ENCODE data around the gene NOL8.
A peak's percentile ranks its signal among the peaks of the same experiment; 100 is the strongest.

Gene NOL8
- total RNA-seq, result 63.9 to 149 (median 123) reads per million in 9 experiments

DNA sequence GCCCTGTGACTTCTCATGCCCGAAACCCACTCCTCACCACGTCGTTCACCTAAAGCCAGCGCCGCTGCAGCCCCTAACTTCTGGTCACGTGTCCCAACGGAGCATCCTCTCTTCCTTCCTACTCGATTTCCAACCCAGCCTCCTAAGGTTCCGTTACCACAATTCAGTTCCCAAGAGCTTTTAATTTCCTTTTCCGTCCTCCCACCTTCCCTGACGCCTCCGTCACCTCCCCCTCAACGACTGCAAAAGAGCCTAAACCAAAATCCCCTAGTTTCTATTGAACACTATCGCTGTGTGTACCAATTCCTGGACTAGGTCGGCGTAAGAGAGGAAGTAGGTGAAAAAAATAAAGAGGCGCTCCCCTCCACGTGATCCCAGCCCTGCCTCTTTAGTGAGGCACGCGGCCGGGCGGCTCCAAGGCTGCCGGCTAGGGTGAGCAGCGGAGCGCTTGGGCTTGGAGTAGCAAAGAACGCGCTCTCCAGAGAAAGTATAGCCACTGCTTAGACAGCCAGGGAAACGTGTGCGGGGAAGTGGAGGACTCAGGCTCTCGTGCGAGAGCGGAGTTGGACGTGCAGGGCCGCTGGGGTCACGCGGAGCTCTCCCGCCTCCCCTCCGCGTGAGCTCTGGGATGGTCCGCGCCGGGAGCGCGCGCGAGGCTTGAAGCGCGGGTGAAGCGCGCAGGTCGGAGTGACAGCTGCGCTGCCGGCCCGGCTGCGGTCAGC lies at the start of gene NOL8, which contains the start of gene CENPP:
Gene NOL8, minus strand, starts transcription at position 82 of the 722 bp plus-strand sequence. CDS start 1,189 bp downstream, outside the sequence.
Gene CENPP, plus strand, starts transcription at position 685 of the 722 bp plus-strand sequence.
- Mint-ChIP-seq H3K27me3 (no peaks in the 10 kb centered on the region), H3K4me1 (ENCODE audit: low read depth in 2 of 2) (peaks cover 16 to 26% of the 10 kb centered on the region in 2 donors), H3K9me3 (no peaks in the 10 kb centered on the region), H3K36me3 (ENCODE audit: insufficient read depth) (peaks cover 25% of the 10 kb centered on the region), H3K27ac (peak within 1 kb of the TSS; percentile 97 to 99), H3K4me3 (peak within 1 kb of the TSS; percentile 93 to 97)
- DNase-seq (peak; percentile 76 to 81 (median 79)), ATAC-seq (replicated peaks) (peak; percentile 94)

DNA sequence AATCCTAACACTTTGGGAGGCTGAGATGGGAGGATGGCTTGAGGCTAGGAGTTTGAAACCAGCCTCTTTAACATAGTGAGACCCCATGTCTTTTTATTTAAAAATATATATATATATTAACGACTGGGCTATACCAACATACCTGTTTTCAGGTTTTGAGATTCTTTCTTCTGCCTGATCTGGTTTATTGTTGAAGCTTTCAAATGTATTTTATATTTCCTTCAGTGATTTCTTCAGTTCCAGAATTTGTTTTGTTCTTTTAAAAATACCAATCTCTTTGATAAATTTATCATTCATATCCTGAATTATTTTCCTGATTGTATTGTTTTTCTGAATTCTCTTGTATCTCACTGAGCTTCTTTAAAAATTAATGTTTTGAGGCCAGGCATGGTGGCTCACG lies 48.0 kb upstream of the NOL8 start:
- Mint-ChIP-seq H3K4me1 (ENCODE audit: low read depth in 2 of 2) (peaks cover 2 to 7% of the 10 kb centered on the region in 2 donors), H3K36me3 (ENCODE audit: insufficient read depth) (no peaks in the 10 kb centered on the region), H3K9me3 (peaks cover 2 to 9% of the 10 kb centered on the region in 2 donors), H3K27me3 (no peaks in the 10 kb centered on the region), H3K27ac (no peak overlapping the region), H3K4me3 (no peak overlapping the region)
- ATAC-seq (replicated peaks) (no peak), DNase-seq (no peak)

- Mint-ChIP-seq H3K4me3 (no peak overlapping the region), H3K4me1 (ENCODE audit: low read depth in 2 of 2) (no peaks in the 10 kb centered on the region), H3K36me3 (ENCODE audit: insufficient read depth) (no peaks in the 10 kb centered on the region), H3K27me3 (no peaks in the 10 kb centered on the region), H3K9me3 (peaks cover 2 to 9% of the 10 kb centered on the region in 2 donors), H3K27ac (no peak overlapping the region)
- ATAC-seq (replicated peaks) (no peak), DNase-seq (no peak)
These were observed 43.9 kb upstream of the NOL8 start for GRCh38 chr9:92369075-92369474.

DNA sequence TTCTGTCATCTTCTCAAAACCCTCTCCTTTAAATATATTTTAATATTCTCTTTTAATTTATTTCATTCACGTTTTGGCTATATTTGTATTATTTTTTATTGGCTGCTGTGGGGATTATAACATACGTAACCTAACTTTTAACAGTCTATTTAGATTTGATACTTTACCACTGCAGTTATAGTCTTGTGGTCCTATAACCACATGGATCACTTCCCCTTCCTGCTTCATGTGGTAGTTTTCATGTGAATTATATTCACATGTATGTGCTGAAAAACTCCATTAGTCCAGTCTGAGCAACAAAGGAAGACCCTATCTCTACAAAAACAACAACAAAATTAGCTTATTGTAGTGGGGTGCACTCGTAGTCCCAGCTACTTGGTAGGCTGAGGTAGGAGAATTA lies 34.9 kb upstream of the NOL8 start:
- Mint-ChIP-seq H3K4me1 (ENCODE audit: low read depth in 2 of 2) (no peaks in the 10 kb centered on the region), H3K9me3 (peaks cover 3 to 16% of the 10 kb centered on the region in 2 donors), H3K36me3 (ENCODE audit: insufficient read depth) (no peaks in the 10 kb centered on the region), H3K27me3 (no peaks in the 10 kb centered on the region), H3K4me3 (no peak overlapping the region), H3K27ac (no peak overlapping the region)
- ATAC-seq (replicated peaks) (no peak), DNase-seq (no peak)

- Mint-ChIP-seq H3K27me3 (no peaks in the 10 kb centered on the region), H3K27ac (no peak overlapping the region), H3K36me3 (ENCODE audit: insufficient read depth) (no peaks in the 10 kb centered on the region), H3K4me1 (ENCODE audit: low read depth in 2 of 2) (no peaks in the 10 kb centered on the region), H3K4me3 (no peak overlapping the region), H3K9me3 (peaks cover 6 to 22% of the 10 kb centered on the region in 2 donors)
- ATAC-seq (replicated peaks), result no peak
- DNase-seq, result no peak
These were observed 34.3 kb upstream of the NOL8 start for GRCh38 chr9:92359394-92359995.

- Mint-ChIP-seq H3K36me3 (ENCODE audit: insufficient read depth) (no peaks in the 10 kb centered on the region), H3K4me3 (no peak overlapping the region), H3K27me3 (no peaks in the 10 kb centered on the region), H3K9me3 (peaks cover 6 to 15% of the 10 kb centered on the region in 2 donors), H3K27ac (peak overlapping the region in 1 of 2 donors; percentile 7), H3K4me1 (ENCODE audit: low read depth in 2 of 2) (peaks cover 0 to 2% of the 10 kb centered on the region in 2 donors)
- ATAC-seq (replicated peaks) (no peak), DNase-seq (no peak)
These were observed 27.9 kb upstream of the NOL8 start for GRCh38 chr9:92353051-92353450.

DNA sequence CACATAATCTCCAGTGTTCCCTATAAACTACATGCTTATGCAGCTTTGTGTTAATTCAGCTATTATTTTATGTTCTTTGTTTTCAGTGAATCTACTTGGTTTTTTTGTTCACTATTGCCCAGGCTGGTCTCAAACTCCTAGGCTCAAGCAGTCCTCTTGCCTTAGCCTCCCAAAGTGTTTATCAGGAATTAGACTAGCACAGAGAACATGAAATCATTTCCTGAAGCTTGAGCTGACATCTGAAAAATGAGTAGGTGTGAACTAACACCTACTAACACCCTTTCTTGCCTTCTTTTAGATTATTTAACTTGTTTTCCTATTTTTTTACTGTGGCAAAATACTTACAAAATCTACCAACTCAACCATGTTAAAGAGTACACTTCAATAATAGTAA lies 25.6 kb upstream of the NOL8 start:
- Mint-ChIP-seq H3K27me3 (no peaks in the 10 kb centered on the region), H3K9me3 (peaks cover 3 to 10% of the 10 kb centered on the region in 2 donors), H3K27ac (peak overlapping the region in 1 of 2 donors; percentile 53), H3K36me3 (ENCODE audit: insufficient read depth) (no peaks in the 10 kb centered on the region), H3K4me3 (no peak overlapping the region), H3K4me1 (ENCODE audit: low read depth in 2 of 2) (peaks cover 0 to 2% of the 10 kb centered on the region in 2 donors)
- ATAC-seq (replicated peaks) (no peak), DNase-seq (no peak)

DNA sequence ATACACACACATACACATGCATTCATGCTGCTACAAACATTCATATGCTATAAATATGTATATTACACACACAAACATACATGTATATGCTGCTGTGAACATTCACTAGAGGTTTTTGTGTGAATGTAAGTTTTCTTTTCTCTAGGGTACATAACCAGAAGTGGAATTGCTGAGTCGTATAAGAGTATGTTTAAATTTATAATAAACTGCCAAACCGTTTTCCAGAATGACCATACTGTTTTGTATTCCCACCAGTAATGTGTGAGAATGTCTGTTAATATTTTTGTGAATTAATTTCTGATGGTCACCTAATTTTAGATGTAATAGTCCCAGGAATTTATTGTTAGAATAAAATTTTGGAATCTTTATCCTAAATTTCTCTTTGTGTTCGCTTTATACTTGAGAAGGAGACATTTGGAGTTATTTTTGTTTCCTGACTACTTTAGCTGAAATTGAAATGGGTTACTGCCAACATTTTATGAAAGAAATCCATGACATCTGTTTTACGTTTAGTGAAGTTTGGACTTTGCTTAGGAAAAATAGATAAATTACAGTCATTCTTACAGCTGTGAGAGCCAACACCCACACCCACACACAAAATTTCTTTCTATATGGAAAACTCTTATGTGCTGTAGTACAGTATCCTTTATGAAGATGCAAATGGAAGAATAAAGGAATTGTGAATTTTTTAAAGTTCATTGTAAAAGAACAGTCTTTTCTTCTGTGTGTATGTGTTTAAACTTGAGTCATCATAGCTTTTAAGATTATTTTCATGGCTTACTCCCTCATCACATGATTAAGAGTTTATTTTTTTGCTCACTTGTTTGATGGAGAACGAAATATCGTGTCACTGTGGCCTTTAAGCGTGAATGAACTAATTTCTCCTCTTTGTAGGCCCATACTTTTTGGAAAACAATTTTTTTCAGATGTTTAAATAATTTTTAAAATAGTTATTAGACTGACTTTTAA lies 24.9 kb upstream of the NOL8 start:
- DNase-seq (no peak), ATAC-seq (replicated peaks) (no peak)
- Mint-ChIP-seq H3K9me3 (peaks cover 3 to 7% of the 10 kb centered on the region in 2 donors), H3K27me3 (no peaks in the 10 kb centered on the region), H3K27ac (peak overlapping the region in 1 of 2 donors; percentile 53), H3K4me1 (ENCODE audit: low read depth in 2 of 2) (peaks cover 0 to 2% of the 10 kb centered on the region in 2 donors), H3K4me3 (no peak overlapping the region), H3K36me3 (ENCODE audit: insufficient read depth) (no peaks in the 10 kb centered on the region)

DNA sequence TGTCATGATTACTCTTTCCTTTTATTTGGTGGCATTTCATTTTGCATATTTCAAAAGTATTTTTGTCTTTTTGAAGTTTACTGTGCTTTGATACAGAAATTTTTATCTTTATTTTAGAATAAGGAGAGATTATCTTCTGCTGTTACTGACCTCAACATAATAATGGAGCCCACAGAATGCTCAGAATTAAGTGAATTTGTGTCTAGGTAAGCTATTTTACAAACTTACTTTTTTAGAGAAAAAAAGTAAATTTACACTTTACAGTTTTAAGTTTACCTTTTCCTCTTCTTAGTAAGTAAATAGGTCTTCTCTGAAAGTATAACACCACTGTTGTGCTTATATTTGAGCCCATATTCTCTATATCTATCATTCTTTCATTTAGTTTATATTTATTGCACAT lies 20.4 kb upstream of the NOL8 start:
- Mint-ChIP-seq H3K4me1 (ENCODE audit: low read depth in 2 of 2) (no peaks in the 10 kb centered on the region), H3K36me3 (ENCODE audit: insufficient read depth) (no peaks in the 10 kb centered on the region), H3K27ac (no peak overlapping the region), H3K4me3 (no peak overlapping the region), H3K9me3 (peaks cover 3 to 7% of the 10 kb centered on the region in 2 donors), H3K27me3 (no peaks in the 10 kb centered on the region)
- ATAC-seq (replicated peaks) (no peak), DNase-seq (no peak)

DNA sequence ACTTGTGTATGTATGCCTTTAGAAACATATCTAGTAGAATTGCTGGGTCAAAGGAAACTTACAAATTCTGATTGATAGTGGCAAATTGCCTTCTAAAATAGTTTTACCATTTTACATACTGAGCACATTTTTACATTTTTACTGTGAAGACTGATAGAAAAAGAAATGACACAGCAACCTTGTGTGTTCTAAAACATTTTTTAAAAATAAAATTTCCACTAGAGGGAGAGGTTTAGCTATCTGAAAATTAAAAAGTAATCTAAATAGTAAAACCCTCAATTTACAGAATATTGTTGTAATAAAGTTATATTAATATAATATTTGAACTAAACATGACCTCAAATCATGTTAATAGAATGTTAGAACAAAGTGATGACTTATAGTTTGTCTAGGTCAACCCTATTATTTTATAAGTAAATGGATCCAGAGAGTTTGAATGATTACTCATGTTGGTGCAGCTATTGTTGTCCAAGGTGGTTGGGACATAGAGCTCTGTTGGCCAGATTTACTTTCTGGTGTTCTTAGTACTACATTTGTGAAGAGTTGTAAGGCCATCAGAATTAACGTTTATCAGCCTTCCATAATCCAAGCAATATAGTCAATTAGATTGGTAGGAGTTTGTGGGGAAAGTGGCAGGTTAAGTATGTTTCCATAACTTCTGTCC lies 17.8 kb upstream of the NOL8 start:
- no peak for DNase-seq
- no peak for ATAC-seq (replicated peaks)
- no peak overlapping the region for H3K27ac Mint-ChIP-seq
- H3K27me3 Mint-ChIP-seq, result no peaks in the 10 kb centered on the region
- no peaks in the 10 kb centered on the region for H3K4me1 Mint-ChIP-seq (ENCODE audit: low read depth in 2 of 2)
- peaks cover 3 to 7% of the 10 kb centered on the region in 2 donors for H3K9me3 Mint-ChIP-seq
- no peaks in the 10 kb centered on the region for H3K36me3 Mint-ChIP-seq (ENCODE audit: insufficient read depth)
- no peak overlapping the region for H3K4me3 Mint-ChIP-seq

- Mint-ChIP-seq H3K27ac (no peak overlapping the region), H3K4me3 (no peak overlapping the region), H3K9me3 (peaks cover 3 to 7% of the 10 kb centered on the region in 2 donors), H3K27me3 (no peaks in the 10 kb centered on the region), H3K4me1 (ENCODE audit: low read depth in 2 of 2) (no peaks in the 10 kb centered on the region), H3K36me3 (ENCODE audit: insufficient read depth) (no peaks in the 10 kb centered on the region)
- DNase-seq (no peak), ATAC-seq (replicated peaks) (no peak)
These were observed 16.4 kb upstream of the NOL8 start for GRCh38 chr9:92341578-92341977.

DNA sequence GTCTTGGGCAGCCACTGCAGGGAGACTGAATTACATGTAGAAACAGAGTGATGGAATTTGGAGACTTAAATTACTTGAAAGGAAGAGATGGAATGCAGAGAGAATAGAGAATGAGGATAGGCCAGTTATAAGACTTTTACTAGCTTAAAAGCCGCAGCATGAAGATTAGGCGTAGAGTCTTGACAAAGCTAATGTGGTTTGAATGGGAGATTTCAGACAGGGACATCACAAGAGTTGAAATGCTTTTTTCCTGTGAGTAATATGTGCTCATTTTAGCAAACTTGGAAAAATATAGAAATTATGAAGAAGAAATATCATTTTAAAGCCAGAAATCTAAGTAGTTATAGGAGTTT lies 8.1 kb upstream of the NOL8 start:
- Mint-ChIP-seq H3K36me3 (ENCODE audit: insufficient read depth) (peaks cover 3% of the 10 kb centered on the region), H3K4me3 (no peak overlapping the region), H3K27ac (no peak overlapping the region), H3K9me3 (no peaks in the 10 kb centered on the region), H3K27me3 (no peaks in the 10 kb centered on the region), H3K4me1 (ENCODE audit: low read depth in 2 of 2) (no peaks in the 10 kb centered on the region)
- no peak for DNase-seq
- no peak for ATAC-seq (replicated peaks)

Measured in effector memory CD8-positive, alpha-beta T cell (primary cell).